ENCODE data around the gene TCHHL1.

GRCh38 chr1:152043870-152044269 lies 45.0 kb downstream of the TCHHL1 start:
- TF ChIP-seq ZMAT3 (CRISPR knock-in tag; conservative IDR thresholded peaks at IDR 0.05) (no peak), ZNF317 (CRISPR knock-in tag; IDR thresholded peaks at IDR 0.05) (no peak), ARID3A (IDR thresholded peaks at IDR 0.05; ENCODE audit: low read depth, low read length) (no peak), ZNF552 (CRISPR knock-in tag; IDR thresholded peaks at IDR 0.05; ENCODE audit: borderline replicate concordance) (no peak), KLF13 (CRISPR knock-in tag; IDR thresholded peaks at IDR 0.05) (no peak), ZNF234 (CRISPR knock-in tag; conservative IDR thresholded peaks at IDR 0.05) (no peak), ZNF274 (CRISPR knock-in tag; IDR thresholded peaks at IDR 0.05) (no peak), ATF2 (CRISPR knock-in tag; IDR thresholded peaks at IDR 0.05) (no peak)
- TF ChIP-seq, protein P1, sequence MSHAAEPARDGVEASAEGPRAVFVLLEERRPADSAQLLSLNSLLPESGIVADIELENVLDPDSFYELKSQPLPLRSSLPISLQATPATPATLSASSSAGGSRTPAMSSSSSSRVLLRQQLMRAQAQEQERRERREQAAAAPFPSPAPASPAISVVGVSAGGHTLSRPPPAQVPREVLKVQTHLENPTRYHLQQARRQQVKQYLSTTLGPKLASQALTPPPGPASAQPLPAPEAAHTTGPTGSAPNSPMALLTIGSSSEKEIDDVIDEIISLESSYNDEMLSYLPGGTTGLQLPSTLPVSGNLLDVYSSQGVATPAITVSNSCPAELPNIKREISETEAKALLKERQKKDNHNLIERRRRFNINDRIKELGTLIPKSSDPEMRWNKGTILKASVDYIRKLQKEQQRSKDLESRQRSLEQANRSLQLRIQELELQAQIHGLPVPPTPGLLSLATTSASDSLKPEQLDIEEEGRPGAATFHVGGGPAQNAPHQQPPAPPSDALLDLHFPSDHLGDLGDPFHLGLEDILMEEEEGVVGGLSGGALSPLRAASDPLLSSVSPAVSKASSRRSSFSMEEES (CRISPR knock-in tag; IDR thresholded peaks at IDR 0.05) = no peak
- TF ChIP-seq, protein P2, sequence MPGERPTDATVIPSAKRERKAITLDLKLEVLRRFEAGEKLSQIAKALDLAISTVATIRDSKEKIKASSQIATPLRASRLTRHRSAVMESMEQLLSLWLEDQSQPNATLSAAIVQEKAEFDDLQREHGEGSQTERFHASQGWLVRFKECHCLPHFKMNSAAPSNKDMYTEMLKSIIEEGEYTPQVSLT (CRISPR knock-in tag; IDR thresholded peaks at IDR 0.05; ENCODE audit: borderline replicate concordance, low read depth) = no peak

Measured in HepG2 (cell line).